HCT116 (cell line): ENCODE measurements around the gene TAS1R2. TPM values are rescaled to one million over a fixed set of nuclear protein-coding genes. Genes with fewer than 3 reads are reported as not detected.

Experiments used
- ATAC-seq: fragments of 200-7000 bp; cut with Tn5 transposase; 2 replicates; pipeline ENCODE4 v1.9.1; 2020; ENCODE audit warnings: mild to moderate bottlenecking, moderate library complexity
- BruUV-seq: library from RNA; stranded (reverse); fragments of 400-500 nt; replicated peaks from 2 replicates; lab custom pipeline; 2021; lab: Mats Ljungman, UMichigan
- CTCF ChIA-PET: fragments of 300-600 bp; sonication (Branson Sonifier 250); formaldehyde crosslinking; loops from one replicate; lab custom pipeline; 2021; ENCODE audit warnings: antibody characterized with exemption; lab: Charles Lee
- POLR2A ChIA-PET: fragments of 300-600, 350-600 bp; sonication (Branson Sonifier 250); formaldehyde crosslinking; loops from one replicate; lab custom pipeline; 2021; ENCODE audit warnings: antibody characterized with exemption; lab: Charles Lee
- RAD21 ChIA-PET, 2 experiments: fragments of 300-600 bp; sonication (Branson Sonifier 250); formaldehyde crosslinking; loops; one replicate each; lab custom pipeline; 2023; ENCODE audit warnings: low total read pairs in 2 of 2; ENCODE audit not compliant: uncharacterized antibody in 2 of 2, unreplicated experiment in 2 of 2, low non-redundant PET in 1 of 2; lab: Charles Lee
- DNase-seq: peaks from one replicate; pipeline ENCODE4 v3.0.0-alpha.2; 2010; ENCODE audit warnings: low read depth, low spot score
- H2AFZ ChIP-seq: fragments of 200-600 bp; shearing (Covaris generic), sonication (generic); 2 replicates; pipeline ENCODE4 v1.6.1; 2017; ENCODE audit warnings: low read depth, mixed run types, mixed read lengths, antibody characterized with exemption, low read length; ENCODE audit not compliant: poor library complexity, severe bottlenecking
- H3K27ac ChIP-seq: 2 replicates; pipeline ENCODE4 v1.5.1; 2012; ENCODE audit warnings: low read depth, low read length
- H3K27me3 ChIP-seq: fragments of 200-600 bp; sonication (generic); 2 replicates; pipeline ENCODE4 v1.6.1; 2016; ENCODE audit warnings: mixed run types, low read length, mixed read lengths; ENCODE audit not compliant: insufficient read depth
- H3K36me3 ChIP-seq, 2 experiments: fragments of 200-500 bp in 1 of 2; fragments of 200-600 bp in 1 of 2; sonication (Bioruptor generic) in 1 of 2; sonication (generic) in 1 of 2; 2 replicates each; pipeline versions ENCODE4 v1.5.1 to v1.6.1; 2014 to 2016; ENCODE audit warnings: low read length in 2 of 2, inconsistent platforms in 1 of 2, mixed read lengths in 1 of 2, mixed run types in 1 of 2; ENCODE audit not compliant: insufficient read depth in 2 of 2, control insufficient read depth in 1 of 2
- H3K4me1 ChIP-seq, 2 experiments: fragments of 200-600 bp in 1 of 2; sonication (generic) in 1 of 2; 2 replicates each; pipeline versions ENCODE4 v1.5.1 to v1.6.1; 2012 to 2017; ENCODE audit warnings: low read length in 2 of 2, inconsistent platforms in 1 of 2, mild to moderate bottlenecking in 1 of 2, mixed read lengths in 1 of 2, mixed run types in 1 of 2, moderate library complexity in 1 of 2; ENCODE audit not compliant: insufficient read depth in 2 of 2, control insufficient read depth in 1 of 2
- H3K4me2 ChIP-seq: fragments of 200-600 bp; sonication (generic); 2 replicates; pipeline ENCODE4 v1.6.1; 2017; ENCODE audit warnings: mixed run types, low read length, mixed read lengths
- H3K4me3 ChIP-seq, 2 experiments: fragments of 200-600 bp in 1 of 2; sonication (generic) in 1 of 2; replicated peaks in 1 of 2; 2 replicates each; pipeline ENCODE4 v1.5.1; 2011 to 2016; ENCODE audit warnings: low read length in 2 of 2, control low read depth in 1 of 2, low read depth in 1 of 2, mild to moderate bottlenecking in 1 of 2, mixed read lengths in 1 of 2, mixed run types in 1 of 2
- H3K79me2 ChIP-seq: fragments of 200-600 bp; sonication (generic); 2 replicates; pipeline ENCODE4 v1.6.1; 2017; ENCODE audit warnings: mild to moderate bottlenecking, mixed run types, low read length, moderate library complexity, mixed read lengths; ENCODE audit not compliant: insufficient read depth
- H3K9ac ChIP-seq: fragments of 200-600 bp; sonication (generic); 2 replicates; pipeline ENCODE4 v1.6.1; 2016; ENCODE audit warnings: low read length, mixed read lengths
- H3K9me2 ChIP-seq: fragments of 200-600 bp; sonication (generic), shearing (Covaris generic); 2 replicates; pipeline ENCODE4 v1.6.1; 2017; ENCODE audit warnings: mixed run types, mild to moderate bottlenecking, moderate library complexity; ENCODE audit not compliant: insufficient read depth
- H3K9me3 ChIP-seq, 2 experiments: fragments of 200-500 bp in 1 of 2; fragments of 200-600 bp in 1 of 2; sonication (Bioruptor generic) in 1 of 2; sonication (generic) in 1 of 2; 2 replicates each; pipeline ENCODE4 v1.6.1; 2014 to 2017; ENCODE audit warnings: low read length in 2 of 2, mixed read lengths in 2 of 2, inconsistent platforms in 1 of 2, low read depth in 1 of 2, mild to moderate bottlenecking in 1 of 2, mixed run types in 1 of 2, moderate library complexity in 1 of 2; ENCODE audit not compliant: control insufficient read depth in 1 of 2, insufficient read depth in 1 of 2
- H4K20me1 ChIP-seq: fragments of 200-600 bp; sonication (generic), shearing (Covaris generic); 2 replicates; pipeline ENCODE4 v1.6.1; 2017; ENCODE audit warnings: mixed run types, mild to moderate bottlenecking, moderate library complexity; ENCODE audit not compliant: insufficient read depth
- CBX3 ChIP-seq: IDR thresholded peaks from 2 replicates; pipeline ENCODE4 v1.6.1; 2012; ENCODE audit warnings: low read depth
- SIN3A ChIP-seq: IDR thresholded peaks from 2 replicates; pipeline ENCODE4 v1.6.1; 2012; ENCODE audit warnings: low read depth
- intact Hi-C: fragments of 100-400 bp; cut with micrococcal nuclease; formaldehyde crosslinking; loops from 2 replicates; pipeline ENCODE4 v1.10.0; 2022
- total RNA-seq: library from RNA; stranded (reverse); gene quantifications from one replicate; pipeline ENCODE4 v1.2.1, GENCODE V29; 2021; ENCODE audit not compliant: unreplicated experiment
- TF ChIP-seq, protein P1 (sequence below): IDR thresholded peaks from 2 replicates; pipeline ENCODE4 v1.6.1; 2012
- TF ChIP-seq, protein P2 (sequence below): IDR thresholded peaks from 2 replicates; pipeline ENCODE4 v1.6.1; 2012

TAS1R2 gene
- total RNA-seq, 1 experiment from 2014 or later: not detected

DNA sequence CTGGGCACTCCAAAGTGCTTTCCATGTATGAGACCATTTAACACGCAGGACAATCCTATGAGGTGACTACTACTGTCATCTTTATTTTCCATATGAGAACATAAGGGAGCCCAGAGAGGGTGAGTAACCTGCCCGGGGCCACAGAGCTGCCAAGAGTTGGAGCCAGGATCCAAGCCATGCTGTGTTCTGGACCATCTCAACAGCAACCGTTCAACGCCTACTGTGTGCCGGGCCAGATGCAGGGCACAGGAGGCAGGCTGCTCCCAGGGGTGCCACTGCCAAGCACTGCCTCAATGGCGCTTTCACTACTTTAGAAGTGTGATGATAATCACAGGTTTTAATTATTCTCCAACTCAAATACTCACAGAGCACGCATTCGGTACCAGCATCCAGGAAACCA, 39.1 kb upstream of the TAS1R2 start:
- Histone ChIP-seq H3K27ac (no peak overlapping the region), H2AFZ (no peak overlapping the region), H4K20me1 (no peaks in the 10 kb centered on the region), H3K36me3 (no peaks in the 10 kb centered on the region), H3K27me3 (no peaks in the 10 kb centered on the region), H3K9ac (no peak overlapping the region), H3K79me2 (no peaks in the 10 kb centered on the region), H3K4me1 (peaks cover 11 to 15% of the 10 kb centered on the region in 2 experiments), H3K4me2 (no peak overlapping the region), H3K4me3 (no peak overlapping the region), H3K9me2 (no peaks in the 10 kb centered on the region), H3K9me3 (no peaks in the 10 kb centered on the region)
- intact Hi-C loops: no loop called here
- DNase-seq: no peak
- TF ChIP-seq, protein P1, sequence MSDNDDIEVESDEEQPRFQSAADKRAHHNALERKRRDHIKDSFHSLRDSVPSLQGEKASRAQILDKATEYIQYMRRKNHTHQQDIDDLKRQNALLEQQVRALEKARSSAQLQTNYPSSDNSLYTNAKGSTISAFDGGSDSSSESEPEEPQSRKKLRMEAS: no peak
- BruUV-seq: no TSS peak
- POLR2A ChIA-PET: no interaction called here
- RAD21 ChIA-PET: no interaction called here
- ATAC-seq: no peak
- CTCF ChIA-PET: interaction anchor here (2.1 kb wide), 1 partner anchor 14 kb away, joined by 5 read pairs; no protein-coding TSS in a partner anchor

DNA sequence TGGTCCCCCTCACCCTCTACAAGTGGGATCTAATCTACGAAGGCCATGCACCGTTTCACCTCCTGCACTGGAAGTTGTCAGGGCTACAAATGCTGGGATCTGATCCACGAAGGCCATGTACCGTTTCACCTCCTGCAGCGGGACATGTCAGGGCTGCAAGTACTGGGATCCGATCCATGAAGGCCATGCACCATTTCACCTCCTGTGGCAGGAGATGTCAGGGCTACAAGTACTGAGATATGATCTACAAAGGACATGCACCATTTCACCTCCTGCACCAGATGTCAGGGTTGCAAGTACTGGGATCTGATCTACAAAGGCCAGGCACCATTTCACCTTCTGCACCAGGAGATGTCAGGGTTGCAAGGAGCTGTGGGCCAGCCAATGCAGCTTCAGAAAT, 35.9 kb upstream of the TAS1R2 start:
- Histone ChIP-seq H3K4me3 (no peak overlapping the region), H3K79me2 (no peaks in the 10 kb centered on the region), H3K9me3 (no peaks in the 10 kb centered on the region), H2AFZ (no peak overlapping the region), H4K20me1 (no peaks in the 10 kb centered on the region), H3K9me2 (no peaks in the 10 kb centered on the region), H3K27ac (no peak overlapping the region), H3K36me3 (no peaks in the 10 kb centered on the region), H3K4me2 (no peak overlapping the region), H3K9ac (no peak overlapping the region), H3K27me3 (no peaks in the 10 kb centered on the region), H3K4me1 (no peaks in the 10 kb centered on the region)
- ChIA-PET RAD21 (no interaction called here), POLR2A (no interaction called here), CTCF (no interaction called here)
- TF ChIP-seq SIN3A (no peak), CBX3 (no peak)
- TF ChIP-seq, protein P2, sequence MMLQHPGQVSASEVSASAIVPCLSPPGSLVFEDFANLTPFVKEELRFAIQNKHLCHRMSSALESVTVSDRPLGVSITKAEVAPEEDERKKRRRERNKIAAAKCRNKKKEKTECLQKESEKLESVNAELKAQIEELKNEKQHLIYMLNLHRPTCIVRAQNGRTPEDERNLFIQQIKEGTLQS: no peak
- no peak for DNase-seq
- BruUV-seq: no TSS peak
- ATAC-seq: no peak
- intact Hi-C loops: no loop called here
